Measurements from ENCODE around the gene POTEF.
"Not testable (repeated sequence)": the region's sequence is repeated elsewhere in the genome, so short reads cannot be mapped to it uniquely, and the experiment has no call there.

The POTEF gene

DNA sequence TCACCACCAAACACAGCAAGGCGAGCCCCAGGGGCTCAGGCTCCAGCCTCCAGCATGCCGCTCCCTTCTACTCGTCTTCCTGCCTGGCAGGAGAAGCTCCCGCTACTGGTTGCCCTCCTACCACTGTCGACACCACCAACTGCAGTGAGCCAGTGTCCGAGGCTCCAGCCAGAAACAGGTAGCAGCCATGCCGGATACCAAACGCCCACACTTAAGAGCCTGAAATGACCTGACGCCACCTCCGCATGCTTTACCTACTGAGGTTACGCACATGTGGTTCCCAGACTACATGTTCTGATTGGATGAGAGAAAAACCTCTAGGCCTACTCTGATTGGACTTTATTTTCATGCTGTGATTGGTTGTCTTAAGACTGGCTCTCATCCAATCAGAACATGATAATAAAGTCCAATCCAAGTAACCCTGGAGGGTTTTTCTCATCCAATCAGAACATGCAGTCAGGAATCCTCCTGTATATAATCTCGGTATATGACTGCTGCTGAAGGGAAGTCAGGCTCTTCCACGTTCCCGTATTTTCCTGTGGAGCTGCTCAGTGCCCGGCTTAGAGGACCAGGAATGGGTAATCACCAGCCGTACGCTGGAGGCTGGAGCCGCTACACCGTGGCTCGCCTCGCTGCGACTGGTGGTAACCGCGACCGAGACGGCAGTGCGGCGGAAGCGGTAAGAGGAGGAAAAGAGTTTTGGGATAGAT is at the start of gene POTEF:
Gene POTEF (minus strand): TSS at position 103 of the 710 bp plus-strand sequence. CDS start 8,707 bp downstream, outside the sequence.
- DNase-seq = not testable (repeated sequence)

DNA sequence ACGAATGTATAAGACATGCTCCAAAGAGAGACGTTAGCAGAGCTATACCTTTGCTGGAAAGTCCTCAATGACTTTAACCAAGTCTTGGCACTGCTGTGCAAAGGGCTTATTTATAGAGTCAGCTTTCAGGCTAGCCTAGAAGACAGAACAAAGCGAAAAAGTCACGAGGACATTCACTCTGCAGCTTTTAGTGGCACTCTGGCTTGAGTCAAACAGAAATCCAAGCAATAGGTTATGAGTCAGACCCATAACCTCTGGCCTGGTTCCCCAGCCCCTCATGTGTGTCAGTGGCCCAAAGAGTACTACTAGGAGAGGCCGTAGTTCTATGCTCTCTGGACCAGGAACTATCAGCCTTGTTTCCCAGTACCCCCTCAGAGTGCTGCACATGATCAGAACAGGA is 45.8 kb upstream of the POTEF start:
- DNase-seq = not testable (repeated sequence)

DNA sequence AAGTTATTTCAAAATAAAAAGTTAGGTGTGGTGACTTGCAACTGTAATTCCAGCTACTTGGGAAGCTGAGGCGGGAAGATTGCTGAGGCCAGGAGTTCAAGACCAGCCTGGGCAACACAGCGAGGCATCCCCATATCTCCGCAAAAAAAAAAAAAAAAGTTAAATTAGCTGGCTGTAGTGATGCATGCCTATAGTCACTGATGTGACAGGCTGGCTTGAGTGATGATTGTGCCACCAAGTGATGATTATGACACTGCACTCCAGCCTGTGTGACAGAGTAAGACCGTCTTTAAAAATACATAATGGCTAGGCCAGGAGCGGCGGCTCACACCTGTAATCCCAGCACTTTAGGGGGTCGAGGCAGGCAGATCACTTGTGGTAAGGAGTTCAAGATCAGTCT is 40.9 kb upstream of the POTEF start:
- no peak for TF ChIP-seq GATA1 (IDR thresholded peaks at IDR 0.05; ENCODE audit: low read depth, low read length)
- no peak for TF ChIP-seq POLR2A (IDR thresholded peaks at IDR 0.05; ENCODE audit: low read length)
- DNase-seq = no peak

DNA sequence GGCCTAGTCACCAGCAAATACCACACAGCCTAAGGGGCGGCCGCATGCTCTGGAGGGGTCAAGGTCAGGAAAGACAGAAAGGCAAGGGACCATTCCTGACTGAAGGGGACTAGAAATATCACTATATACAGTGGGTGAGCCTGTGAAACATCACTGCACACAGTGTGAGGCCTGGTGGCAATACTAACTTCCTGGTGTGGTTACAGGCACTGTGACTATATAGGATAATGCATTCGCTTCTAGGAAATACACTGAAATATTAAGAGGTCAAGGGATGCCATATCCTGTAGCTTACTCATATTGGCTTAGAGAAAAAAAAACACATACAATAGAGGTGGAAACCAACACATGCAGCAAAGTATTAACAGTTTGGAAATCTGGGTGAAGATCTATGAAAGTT is 40.1 kb upstream of the POTEF start:
- not testable (repeated sequence) for DNase-seq

DNA sequence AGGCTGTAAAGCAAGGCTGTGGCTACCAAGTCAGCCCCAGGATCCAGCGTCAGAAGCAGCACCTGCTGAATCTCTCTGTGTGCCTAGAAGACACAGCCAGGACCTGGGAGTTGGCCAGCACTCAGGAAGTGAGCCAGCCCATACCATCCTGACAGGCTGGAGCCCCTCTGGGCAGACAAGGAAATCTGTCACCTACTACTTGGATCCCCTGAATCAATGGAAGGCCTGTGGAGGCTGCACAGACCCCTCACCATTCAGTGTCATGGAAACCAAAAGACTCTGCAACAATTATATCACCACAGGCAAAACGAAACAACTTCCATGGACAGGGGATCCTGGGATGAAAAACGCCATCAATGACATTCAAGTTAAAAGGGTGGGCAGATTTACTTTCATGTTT is 37.6 kb upstream of the POTEF start:
- DNase-seq = not testable (repeated sequence)

DNA sequence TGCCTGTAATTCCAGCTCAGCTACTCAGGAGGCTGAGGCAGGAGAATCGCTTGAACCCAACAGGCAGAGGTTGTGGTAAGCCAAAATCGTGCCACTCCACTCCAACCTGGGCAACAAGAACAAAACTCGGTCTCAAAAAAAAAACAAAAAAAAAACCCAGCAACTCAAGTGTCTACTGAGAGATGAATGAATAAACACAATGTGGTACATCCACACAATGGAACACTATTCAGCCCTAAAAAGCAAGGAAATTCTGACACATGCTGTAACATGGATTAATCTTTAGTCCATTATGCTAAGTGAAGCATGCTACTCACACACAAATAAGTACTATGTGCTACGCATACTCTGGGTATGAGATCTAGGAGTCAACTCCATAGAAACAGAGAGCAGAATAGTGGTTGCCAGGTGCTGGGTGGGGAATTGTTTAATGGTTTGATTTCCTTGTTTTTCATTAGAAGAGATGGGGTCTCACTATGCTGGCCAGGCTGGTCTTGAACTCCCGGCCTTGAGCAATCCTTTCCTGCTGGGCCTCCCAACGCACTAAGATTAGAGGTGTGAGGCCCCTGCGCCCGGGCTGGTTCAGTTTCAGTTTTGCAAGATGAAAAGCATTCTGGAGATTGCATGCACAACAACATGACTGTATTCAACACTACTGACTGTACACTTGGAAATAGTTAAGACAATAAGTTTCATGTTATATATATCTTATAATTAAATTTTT is 36.4 kb upstream of the POTEF start:
- TF ChIP-seq GATA1 (IDR thresholded peaks at IDR 0.05; ENCODE audit: low read depth, low read length) = no peak
- no peak for TF ChIP-seq POLR2A (IDR thresholded peaks at IDR 0.05; ENCODE audit: low read length)
- DNase-seq = no peak

DNA sequence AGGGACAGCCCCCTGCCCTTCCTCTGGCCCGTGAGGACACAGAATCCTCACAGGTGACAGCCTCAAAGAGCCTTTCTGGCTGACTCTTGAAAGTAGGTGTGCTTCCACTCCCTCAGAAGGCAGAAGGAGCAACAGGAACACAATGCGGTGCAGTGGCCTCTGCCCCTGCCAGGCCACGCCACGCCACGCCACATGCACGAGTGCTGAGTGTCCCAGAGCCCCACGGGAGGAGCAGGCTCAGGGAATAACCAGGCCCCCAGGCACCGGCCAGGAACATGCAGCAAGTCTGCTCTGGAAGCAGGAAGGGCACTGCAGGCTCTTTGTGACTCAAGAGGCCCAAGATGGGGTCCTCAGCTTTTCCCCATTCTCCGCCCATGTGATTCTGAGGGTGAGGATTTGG is 33.9 kb upstream of the POTEF start:
- TF ChIP-seq GATA1 (IDR thresholded peaks at IDR 0.05; ENCODE audit: low read depth, low read length) (no peak), POLR2A (IDR thresholded peaks at IDR 0.05; ENCODE audit: low read length) (no peak)

DNA sequence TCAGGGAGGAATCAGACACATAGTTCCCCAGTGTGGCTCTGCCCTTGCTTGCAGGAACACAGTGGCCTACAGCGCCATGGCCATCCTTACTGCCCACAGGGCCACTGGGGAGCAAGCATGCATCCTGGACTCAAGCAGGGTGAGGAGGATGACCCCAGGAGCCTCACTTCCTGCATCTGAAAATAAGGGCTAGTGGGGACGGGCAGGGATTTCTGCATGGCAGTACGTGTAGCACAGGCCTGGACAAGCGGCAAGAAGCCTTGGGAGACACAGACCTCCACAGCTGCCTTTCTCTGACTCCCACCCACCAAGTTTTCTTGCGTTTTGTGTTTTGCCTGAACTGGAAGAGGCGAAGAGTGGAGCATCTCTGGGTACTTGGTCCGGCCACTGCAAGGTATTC is 33.5 kb upstream of the POTEF start:
- not testable (repeated sequence) for DNase-seq

More for the DNA sequence above, 33.9 kb upstream of the POTEF start:
- no peak for DNase-seq

DNA sequence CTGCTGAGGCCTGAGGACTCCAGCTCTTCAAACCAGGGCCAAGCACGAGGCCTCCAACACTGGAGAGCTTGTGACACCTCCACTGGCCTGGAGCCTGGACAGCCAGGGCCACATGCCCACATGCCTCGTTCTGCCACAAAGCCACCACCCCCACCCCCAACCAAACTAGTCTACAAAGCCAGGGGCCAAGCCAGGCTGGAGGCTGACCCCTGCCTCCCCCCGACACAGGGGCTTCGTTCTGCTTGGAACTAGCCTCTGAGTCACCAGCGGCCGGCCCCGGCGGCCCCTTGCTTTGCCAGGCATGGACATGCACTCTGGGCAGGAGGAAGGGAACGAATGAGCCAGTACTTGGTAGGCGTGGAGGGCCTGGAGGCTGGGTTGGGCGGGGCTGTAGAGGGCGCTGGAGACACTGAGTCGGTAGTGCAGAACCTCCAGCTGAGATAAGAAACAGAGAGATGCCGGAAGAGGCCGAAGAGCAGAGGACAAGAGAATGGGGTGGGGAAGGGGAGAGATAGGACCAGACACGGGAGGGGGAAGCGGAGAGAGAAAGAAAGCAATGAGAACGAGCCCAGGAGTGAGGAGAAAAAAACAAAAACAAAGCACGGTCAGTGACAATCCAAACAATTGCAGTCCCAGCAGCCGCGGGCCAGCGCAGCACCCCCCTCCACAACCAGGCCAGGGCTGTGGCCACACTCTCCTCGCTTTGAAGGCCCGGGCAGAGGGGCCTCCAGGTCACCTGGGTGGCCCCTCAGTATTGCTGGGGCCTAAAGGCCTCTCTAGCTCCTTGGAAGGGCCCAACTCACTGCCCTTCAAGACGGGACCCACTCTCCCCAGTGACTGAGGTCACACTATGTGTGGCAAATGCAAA is 32.0 kb upstream of the POTEF start:
- DNase-seq = peak; percentile 30 to 49

DNA sequence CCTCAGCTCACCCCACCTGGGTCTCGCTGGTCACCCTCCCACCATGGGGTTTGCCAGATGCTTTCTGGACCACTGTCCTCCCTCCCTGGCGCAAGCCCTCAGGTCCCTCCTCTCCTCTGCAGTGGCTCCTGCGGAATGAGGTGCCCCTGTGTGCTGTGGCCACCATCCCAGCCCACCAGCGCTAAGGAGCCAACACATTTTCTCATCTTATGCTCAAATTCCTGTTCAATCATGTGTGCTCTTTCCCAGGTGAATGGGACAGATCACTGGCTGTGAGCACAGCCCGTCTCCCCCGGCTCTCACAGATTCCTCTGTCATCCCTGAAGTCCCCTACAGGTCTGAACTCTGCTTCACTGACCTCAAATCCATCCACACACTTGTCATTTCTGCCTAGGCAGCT is 31.1 kb upstream of the POTEF start:
- TF ChIP-seq GATA1 (IDR thresholded peaks at IDR 0.05; ENCODE audit: low read depth, low read length) (no peak), POLR2A (IDR thresholded peaks at IDR 0.05; ENCODE audit: low read length) (no peak)
- DNase-seq = no peak

DNA sequence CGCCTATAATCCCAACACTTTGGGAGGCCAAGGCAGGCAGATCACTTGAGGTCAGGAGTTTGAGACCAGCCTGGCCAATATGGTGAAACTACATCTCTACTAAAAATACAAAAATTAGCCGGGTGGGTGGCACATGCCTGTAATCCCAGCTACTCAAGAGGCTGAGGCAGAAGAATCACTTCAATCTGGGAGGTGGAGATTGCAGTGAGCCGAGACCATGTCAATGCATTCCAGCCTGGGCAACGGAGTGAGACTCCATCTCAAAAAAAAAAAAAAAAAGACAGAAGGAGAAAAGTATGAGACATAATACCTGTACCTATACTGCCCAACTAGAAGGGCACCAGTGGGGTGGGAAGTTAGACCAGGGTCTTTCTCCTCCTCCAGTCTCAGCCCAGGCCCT is 30.4 kb upstream of the POTEF start:
- not testable (repeated sequence) for DNase-seq

DNA sequence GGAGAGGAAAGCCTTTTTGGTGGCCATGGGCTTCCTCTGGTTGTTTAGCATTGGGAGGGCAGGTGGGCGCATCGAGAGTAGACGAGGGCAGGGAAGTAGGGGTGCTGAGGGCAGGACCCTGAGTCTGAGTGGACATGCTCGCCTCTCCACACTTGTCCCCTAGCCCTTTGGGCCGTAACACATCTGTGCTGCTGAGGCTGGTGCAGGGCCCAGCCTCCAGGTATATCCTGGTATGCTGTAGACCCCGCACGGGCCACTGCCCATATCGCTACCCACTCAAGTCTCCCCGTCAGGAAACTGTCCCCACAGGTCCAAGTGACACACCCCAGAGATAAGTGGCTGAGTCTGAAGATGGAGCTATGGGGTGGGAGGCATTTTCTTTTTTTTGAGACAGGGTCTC is 29.6 kb upstream of the POTEF start:
- DNase-seq = no peak
- TF ChIP-seq GATA1 (IDR thresholded peaks at IDR 0.05; ENCODE audit: low read depth, low read length) = no peak
- TF ChIP-seq POLR2A (IDR thresholded peaks at IDR 0.05; ENCODE audit: low read length) = no peak

DNA sequence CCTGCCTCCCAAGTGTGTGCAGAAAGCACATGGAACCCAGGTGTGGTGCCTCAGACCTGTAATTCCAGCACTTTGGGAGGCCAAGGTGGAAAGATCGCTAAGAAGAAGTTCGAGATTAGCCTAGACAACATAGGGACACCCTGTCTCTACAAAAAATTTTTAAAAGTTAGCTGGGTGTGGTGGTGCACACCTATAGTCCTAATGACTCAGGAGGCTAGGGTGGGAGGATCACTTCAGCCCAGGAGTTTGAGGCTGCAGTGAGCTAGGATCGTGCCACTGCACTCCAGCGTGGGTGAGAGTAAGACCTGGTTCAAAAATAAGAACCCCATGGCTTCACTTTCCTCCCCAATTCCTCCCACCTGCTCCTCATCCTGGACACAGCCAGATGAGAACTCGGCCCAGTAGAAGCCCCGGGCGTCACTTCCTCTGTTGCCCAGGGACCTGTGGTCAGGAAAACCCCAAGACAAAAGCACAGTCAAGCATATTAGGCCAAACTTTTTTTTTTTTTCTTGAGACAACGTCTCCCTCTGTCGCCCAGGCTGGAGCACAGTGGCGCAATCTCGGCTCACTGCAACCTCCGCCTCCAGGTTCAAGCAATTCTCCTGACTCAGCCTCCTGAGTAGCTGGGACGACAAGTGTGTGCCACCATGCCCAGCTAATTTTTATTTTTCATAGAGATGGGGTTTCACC is 28.9 kb upstream of the POTEF start:
- DNase-seq = not testable (repeated sequence)

DNA sequence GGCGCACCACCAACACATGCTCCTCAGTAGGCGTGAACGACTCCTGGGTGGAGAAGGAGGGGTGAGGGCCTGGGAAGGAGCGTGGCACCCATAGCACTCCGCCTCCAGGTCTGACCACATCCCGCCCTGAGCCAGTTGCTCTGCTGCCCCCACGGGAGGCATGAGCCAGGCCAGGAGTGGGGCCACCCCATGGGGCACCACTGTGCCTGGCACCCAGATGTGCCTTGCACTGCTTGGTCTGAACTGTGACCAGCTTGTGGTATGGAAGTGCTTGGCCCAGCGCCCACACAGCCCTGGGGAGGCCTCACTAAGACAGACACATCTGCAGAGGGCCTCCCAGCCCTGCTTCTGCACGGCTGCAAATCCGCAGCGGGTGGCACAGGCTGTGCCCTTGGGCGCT is 28.3 kb upstream of the POTEF start:
- DNase-seq = not testable (repeated sequence)

DNA sequence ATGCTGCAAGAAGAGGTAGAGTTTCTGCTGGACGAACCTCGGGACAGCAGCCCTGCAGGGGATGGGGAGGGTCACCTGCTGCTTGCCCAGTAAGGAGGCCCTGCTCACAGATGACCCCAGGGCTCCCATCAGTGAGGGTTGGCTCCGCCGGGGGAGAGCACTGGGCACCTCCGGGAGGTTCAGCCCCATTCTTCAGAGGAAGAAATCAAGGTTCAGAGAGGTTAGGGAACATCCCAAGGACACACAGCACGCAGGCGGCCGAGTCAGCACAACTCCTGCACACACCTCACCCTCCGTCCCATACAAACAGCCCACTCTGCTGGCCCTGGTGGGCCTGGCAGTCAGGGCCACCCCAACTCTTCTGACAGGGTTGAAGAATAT is 27.6 kb upstream of the POTEF start:
- no peak for DNase-seq
- no peak for TF ChIP-seq POLR2A (IDR thresholded peaks at IDR 0.05; ENCODE audit: low read length)
- no peak for TF ChIP-seq GATA1 (IDR thresholded peaks at IDR 0.05; ENCODE audit: low read depth, low read length)

DNA sequence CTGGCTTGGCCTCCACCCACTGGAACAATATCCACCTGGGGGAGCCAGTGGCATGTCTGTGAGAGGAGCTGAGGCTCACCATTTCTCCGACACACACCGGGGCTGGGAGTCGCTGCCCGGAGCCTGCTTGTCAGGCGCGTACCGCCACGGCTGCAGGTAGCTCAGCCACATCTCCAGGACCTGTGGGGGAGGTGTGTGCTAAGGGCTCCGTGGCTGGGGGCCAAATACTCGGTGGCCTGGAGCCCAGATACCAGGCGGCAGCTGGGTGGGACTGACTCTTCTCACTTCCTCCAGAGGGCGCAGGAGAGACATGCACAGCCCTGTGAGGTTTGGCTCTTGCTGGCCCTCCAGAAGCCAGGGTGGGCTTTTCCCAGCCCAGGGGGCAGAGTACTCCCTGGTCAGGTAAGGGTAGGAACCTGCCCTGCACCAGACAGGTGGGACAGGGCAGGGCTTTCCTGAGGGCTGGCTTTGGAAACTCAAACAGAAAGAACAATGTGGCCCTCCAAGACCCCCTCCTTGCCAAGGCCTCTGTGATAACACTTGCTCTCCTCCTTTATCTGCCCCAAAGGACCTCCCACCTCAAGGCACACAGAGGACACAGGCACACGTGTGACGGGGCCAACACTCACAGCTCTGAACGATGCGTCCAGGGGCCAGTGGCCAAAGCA is 27.1 kb upstream of the POTEF start:
- DNase-seq = peak; percentile 73 to 76

All from erythroblast (primary cell).